GM12878 (cell line): ENCODE data around the gene URI1.

Source experiments
- CTCF ChIP-seq, 3 experiments: IDR thresholded peaks in 2 of 3; conservative IDR thresholded peaks in 1 of 3; 2 replicates each; pipeline ENCODE4 v1.5.1; 2011; ENCODE audit warnings: low read depth in 3 of 3, low read length in 3 of 3, mild to moderate bottlenecking in 3 of 3, control low read depth in 2 of 3, moderate library complexity in 2 of 3, inconsistent platforms in 1 of 3, mixed read lengths in 1 of 3; ENCODE audit not compliant: control insufficient read depth in 2 of 3, insufficient read depth in 1 of 3; ENCODE audit errors: extremely low read depth in 1 of 3
- ESRRA ChIP-seq: IDR thresholded peaks from 2 replicates; pipeline ENCODE4 v1.6.1; 2012; ENCODE audit warnings: mild to moderate bottlenecking, low read length, improper control_type of control experiment
- ETV6 ChIP-seq, 2 experiments: fragments of 450-650 bp in 1 of 2; IDR thresholded peaks in 1 of 2; conservative IDR thresholded peaks in 1 of 2; 2 replicates each; pipeline ENCODE4 v1.6.1; 2014; ENCODE audit warnings: antibody characterized with exemption in 1 of 2, borderline replicate concordance in 1 of 2, low read depth in 1 of 2, mild to moderate bottlenecking in 1 of 2, moderate library complexity in 1 of 2
- FOS ChIP-seq: IDR thresholded peaks from 3 replicates; pipeline ENCODE4 v1.6.1; 2011; ENCODE audit warnings: borderline replicate concordance; ENCODE audit not compliant: insufficient read length; ENCODE audit errors: extremely low read depth
- JUNB ChIP-seq: IDR thresholded peaks from 2 replicates; pipeline ENCODE4 v1.6.1; 2016; ENCODE audit warnings: antibody characterized with exemption, mild to moderate bottlenecking
- MEF2B ChIP-seq: fragments of 450-650 bp; IDR thresholded peaks from 2 replicates; pipeline ENCODE4 v1.6.1; 2018; ENCODE audit warnings: mild to moderate bottlenecking, moderate library complexity; ENCODE audit not compliant: partially characterized antibody, poor library complexity, severe bottlenecking
- NFYB ChIP-seq: IDR thresholded peaks from 2 replicates; pipeline ENCODE4 v1.6.1; 2011; ENCODE audit warnings: low read depth, mild to moderate bottlenecking, low read length, improper control_type of control experiment, moderate library complexity; ENCODE audit not compliant: insufficient read depth
- POLR2A ChIP-seq: IDR thresholded peaks from 2 replicates; pipeline ENCODE4 v1.6.1; 2011; ENCODE audit warnings: low read depth, mild to moderate bottlenecking, low read length
- SIX5 ChIP-seq: IDR thresholded peaks from 2 replicates; pipeline ENCODE4 v1.6.1; 2011; ENCODE audit warnings: mild to moderate bottlenecking, low read depth, low read length, moderate library complexity; ENCODE audit not compliant: severe bottlenecking
- SP1 ChIP-seq: IDR thresholded peaks from one replicate; pipeline ENCODE4 v1.6.1; 2011; ENCODE audit warnings: low read depth, low read length
- TCF12 ChIP-seq: IDR thresholded peaks from 2 replicates; pipeline ENCODE4 v1.6.1; 2011; ENCODE audit warnings: low read depth, mild to moderate bottlenecking, low read length
- ZNF274 ChIP-seq: IDR thresholded peaks from one replicate; pipeline ENCODE4 v1.8.0; 2011; ENCODE audit not compliant: insufficient read length, insufficient read depth
- TF ChIP-seq, protein P1 (sequence below): IDR thresholded peaks from 2 replicates; pipeline ENCODE4 v1.6.1; 2012; ENCODE audit warnings: mild to moderate bottlenecking, low read depth, low read length

DNA sequence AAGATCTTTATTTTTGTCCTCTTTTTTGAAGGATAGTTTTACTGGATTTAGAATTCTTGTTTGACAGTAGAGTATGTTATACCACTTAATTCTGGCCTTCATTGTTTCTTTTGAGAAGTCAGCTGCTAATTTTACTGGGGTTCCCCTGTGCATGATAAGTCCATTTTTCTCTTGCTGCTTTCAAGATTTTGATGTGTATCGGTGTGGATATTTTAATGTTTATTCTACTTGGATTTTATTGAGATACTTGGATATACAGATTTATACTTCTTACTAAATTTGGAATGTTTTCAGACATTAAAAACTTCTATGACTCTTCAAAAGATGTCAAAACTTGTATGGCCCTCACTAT, 86.9 kb downstream of the URI1 start:
- no peak for TF ChIP-seq SIX5
- TF ChIP-seq ZNF274: no peak
- no peak for TF ChIP-seq JUNB
- TF ChIP-seq, protein P1, sequence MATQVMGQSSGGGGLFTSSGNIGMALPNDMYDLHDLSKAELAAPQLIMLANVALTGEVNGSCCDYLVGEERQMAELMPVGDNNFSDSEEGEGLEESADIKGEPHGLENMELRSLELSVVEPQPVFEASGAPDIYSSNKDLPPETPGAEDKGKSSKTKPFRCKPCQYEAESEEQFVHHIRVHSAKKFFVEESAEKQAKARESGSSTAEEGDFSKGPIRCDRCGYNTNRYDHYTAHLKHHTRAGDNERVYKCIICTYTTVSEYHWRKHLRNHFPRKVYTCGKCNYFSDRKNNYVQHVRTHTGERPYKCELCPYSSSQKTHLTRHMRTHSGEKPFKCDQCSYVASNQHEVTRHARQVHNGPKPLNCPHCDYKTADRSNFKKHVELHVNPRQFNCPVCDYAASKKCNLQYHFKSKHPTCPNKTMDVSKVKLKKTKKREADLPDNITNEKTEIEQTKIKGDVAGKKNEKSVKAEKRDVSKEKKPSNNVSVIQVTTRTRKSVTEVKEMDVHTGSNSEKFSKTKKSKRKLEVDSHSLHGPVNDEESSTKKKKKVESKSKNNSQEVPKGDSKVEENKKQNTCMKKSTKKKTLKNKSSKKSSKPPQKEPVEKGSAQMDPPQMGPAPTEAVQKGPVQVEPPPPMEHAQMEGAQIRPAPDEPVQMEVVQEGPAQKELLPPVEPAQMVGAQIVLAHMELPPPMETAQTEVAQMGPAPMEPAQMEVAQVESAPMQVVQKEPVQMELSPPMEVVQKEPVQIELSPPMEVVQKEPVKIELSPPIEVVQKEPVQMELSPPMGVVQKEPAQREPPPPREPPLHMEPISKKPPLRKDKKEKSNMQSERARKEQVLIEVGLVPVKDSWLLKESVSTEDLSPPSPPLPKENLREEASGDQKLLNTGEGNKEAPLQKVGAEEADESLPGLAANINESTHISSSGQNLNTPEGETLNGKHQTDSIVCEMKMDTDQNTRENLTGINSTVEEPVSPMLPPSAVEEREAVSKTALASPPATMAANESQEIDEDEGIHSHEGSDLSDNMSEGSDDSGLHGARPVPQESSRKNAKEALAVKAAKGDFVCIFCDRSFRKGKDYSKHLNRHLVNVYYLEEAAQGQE: no peak
- TF ChIP-seq ETV6 (conservative IDR thresholded peaks at IDR 0.05 in 1 of 2, IDR thresholded peaks at IDR 0.05 in 1 of 2; ENCODE audit: borderline replicate concordance in 1 of 2, low read depth in 1 of 2): no peak
- no peak for TF ChIP-seq CTCF (IDR thresholded peaks at IDR 0.05 in 2 of 3, conservative IDR thresholded peaks at IDR 0.05 in 1 of 3; ENCODE audit: control insufficient read depth in 2 of 3, extremely low read depth in 1 of 3, insufficient read depth in 1 of 3, low read depth in 3 of 3, low read length in 3 of 3)
- TF ChIP-seq ESRRA: no peak
- TF ChIP-seq FOS: no peak
- no peak for TF ChIP-seq SP1
- TF ChIP-seq NFYB: no peak
- no peak for TF ChIP-seq POLR2A
- TF ChIP-seq TCF12: no peak
- TF ChIP-seq MEF2B: no peak
